ENCODE measurements around the gene CHRND.

GRCh38 chr2:232492236-232492848 lies 33.6 kb upstream of the CHRND start:
- TF ChIP-seq CTCF (IDR thresholded peaks at IDR 0.05; ENCODE audit: poor library complexity) (no peak), EZH2phosphoT487 (IDR thresholded peaks at IDR 0.05; ENCODE audit: low read depth, severe bottlenecking, unreplicated experiment) (no peak), EZH2 (IDR thresholded peaks at IDR 0.05; ENCODE audit: borderline replicate concordance) (no peak)
